GM10266 (cell line): ENCODE data around the gene LRRC52.

Source experiments
- DNase-seq: peaks from one replicate; pipeline ENCODE4 v3.0.0; 2012; ENCODE audit errors: extremely low spot score
- TF ChIP-seq, protein P1 (sequence below): IDR thresholded peaks from 2 replicates; pipeline ENCODE4 v1.5.1; 2012; ENCODE audit warnings: mild to moderate bottlenecking, low read depth; ENCODE audit not compliant: control insufficient read depth, insufficient read depth; ENCODE audit errors: missing control alignments

LRRC52 gene

GRCh38 chr1:165525708-165526107, 18.1 kb upstream of the LRRC52 start:
- no peak for DNase-seq
- TF ChIP-seq, protein P1, sequence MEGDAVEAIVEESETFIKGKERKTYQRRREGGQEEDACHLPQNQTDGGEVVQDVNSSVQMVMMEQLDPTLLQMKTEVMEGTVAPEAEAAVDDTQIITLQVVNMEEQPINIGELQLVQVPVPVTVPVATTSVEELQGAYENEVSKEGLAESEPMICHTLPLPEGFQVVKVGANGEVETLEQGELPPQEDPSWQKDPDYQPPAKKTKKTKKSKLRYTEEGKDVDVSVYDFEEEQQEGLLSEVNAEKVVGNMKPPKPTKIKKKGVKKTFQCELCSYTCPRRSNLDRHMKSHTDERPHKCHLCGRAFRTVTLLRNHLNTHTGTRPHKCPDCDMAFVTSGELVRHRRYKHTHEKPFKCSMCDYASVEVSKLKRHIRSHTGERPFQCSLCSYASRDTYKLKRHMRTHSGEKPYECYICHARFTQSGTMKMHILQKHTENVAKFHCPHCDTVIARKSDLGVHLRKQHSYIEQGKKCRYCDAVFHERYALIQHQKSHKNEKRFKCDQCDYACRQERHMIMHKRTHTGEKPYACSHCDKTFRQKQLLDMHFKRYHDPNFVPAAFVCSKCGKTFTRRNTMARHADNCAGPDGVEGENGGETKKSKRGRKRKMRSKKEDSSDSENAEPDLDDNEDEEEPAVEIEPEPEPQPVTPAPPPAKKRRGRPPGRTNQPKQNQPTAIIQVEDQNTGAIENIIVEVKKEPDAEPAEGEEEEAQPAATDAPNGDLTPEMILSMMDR, result no peak

DNA sequence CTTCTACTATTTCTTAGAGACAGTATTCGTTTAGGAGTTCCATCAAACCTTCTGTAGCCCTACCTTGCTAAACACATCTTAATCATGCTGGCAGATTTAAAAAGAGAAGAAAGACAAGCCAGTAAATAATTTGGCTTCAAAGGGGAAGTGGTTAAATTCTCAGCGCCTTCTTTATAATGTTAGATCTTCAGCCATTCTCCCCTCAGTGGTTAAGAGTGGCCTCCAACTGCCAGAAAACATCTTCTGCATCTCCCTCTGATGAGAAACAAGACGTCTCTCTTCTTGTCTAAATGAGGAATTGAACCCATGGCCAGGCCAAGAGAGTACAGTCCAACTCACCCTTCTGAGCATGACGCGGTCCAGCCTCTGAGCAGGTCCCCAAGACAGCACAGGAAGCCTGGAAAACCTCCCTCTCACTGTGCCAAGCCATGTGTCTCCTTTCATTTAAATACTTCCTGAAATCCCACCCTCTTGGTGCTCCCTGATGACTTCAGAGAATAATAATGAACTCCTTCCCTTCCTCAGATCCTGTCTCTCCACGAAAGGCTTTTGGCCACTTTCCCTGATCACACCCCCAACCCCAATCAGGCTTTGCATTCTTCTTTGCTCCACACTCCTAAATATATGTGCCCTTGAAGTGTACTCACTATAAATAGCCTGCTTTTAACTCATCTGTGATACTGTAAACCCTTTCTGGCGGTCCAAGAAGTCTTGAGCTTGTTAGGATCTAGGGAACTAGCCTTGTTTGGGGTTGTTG, 16.4 kb upstream of the LRRC52 start:
- no peak for DNase-seq
- TF ChIP-seq, protein P1, result no peak

GRCh38 chr1:165531021-165531420, 12.8 kb upstream of the LRRC52 start:
- TF ChIP-seq, protein P1, result no peak
- DNase-seq, result no peak

GRCh38 chr1:165532053-165532452, 11.7 kb upstream of the LRRC52 start:
- DNase-seq, result no peak
- TF ChIP-seq, protein P1, result no peak

GRCh38 chr1:165533254-165533653, 10.5 kb upstream of the LRRC52 start:
- TF ChIP-seq, protein P1, result no peak
- no peak for DNase-seq

DNA sequence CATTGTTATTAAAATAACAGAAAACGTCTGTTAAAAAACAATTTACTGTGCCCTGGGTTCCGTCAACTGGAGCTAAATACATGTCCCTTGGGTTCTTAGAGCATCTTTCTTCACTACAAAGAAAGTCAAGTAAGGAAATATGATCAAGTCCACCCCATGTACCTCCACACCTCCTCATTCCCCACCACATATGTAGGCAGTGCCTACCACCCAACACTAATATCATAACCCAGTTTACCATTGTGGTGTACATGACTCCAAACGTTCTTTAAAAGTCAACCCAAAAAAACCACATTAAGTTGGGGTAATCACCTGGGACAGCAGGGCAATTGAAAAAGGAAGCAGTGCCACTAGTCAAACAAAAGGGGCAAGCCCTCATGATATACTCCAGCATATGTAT, 7.8 kb upstream of the LRRC52 start:
- TF ChIP-seq, protein P1, result no peak
- DNase-seq, result no peak

- TF ChIP-seq, protein P1, result no peak
- no peak for DNase-seq
Measured at GRCh38 chr1:165537356-165538109, 6.3 kb upstream of the LRRC52 start.
